ENCODE data around the gene BLOC1S1.
A peak's percentile ranks its signal among the peaks of the same experiment; 100 is the strongest.

The BLOC1S1 gene

GRCh38 chr12:55728939-55729818 is 13.3 kb downstream of the BLOC1S1 start, which contains the start of gene CD63:
Gene CD63 (minus strand): TSS chr12:55729009. CDS start chr12:55728341, 668 bp downstream.
- peak; percentile 89 for DNase-seq

- peak; percentile 37 for DNase-seq
Measured at GRCh38 chr12:55729819-55730818, 14.3 kb downstream of the BLOC1S1 start.

- DNase-seq, result no peak
Measured at GRCh38 chr12:55732288-55732687, 16.4 kb downstream of the BLOC1S1 start.

GRCh38 chr12:55733021-55733555 is 17.2 kb downstream of the BLOC1S1 start:
- no peak for DNase-seq

- no peak for DNase-seq
Measured at GRCh38 chr12:55733858-55734257, 18.0 kb downstream of the BLOC1S1 start.

- DNase-seq, result no peak
Measured at GRCh38 chr12:55734595-55734994, 18.7 kb downstream of the BLOC1S1 start.

- DNase-seq, result no peak
Measured at GRCh38 chr12:55736076-55736475, 20.2 kb downstream of the BLOC1S1 start.

- peak; percentile 76 for DNase-seq
Measured at GRCh38 chr12:55736780-55737580, 21.1 kb downstream of the BLOC1S1 start.

GRCh38 chr12:55737581-55738122 is 21.8 kb downstream of the BLOC1S1 start:
- no peak for DNase-seq

GRCh38 chr12:55738123-55739024 is 22.5 kb downstream of the BLOC1S1 start:
- DNase-seq, result peak; percentile 89

- DNase-seq, result no peak
Measured at GRCh38 chr12:55739025-55739378, 23.2 kb downstream of the BLOC1S1 start.

- DNase-seq, result no peak
Measured at GRCh38 chr12:55741931-55742680, 26.3 kb downstream of the BLOC1S1 start.

- DNase-seq, result peak; percentile 87
Measured at GRCh38 chr12:55742719-55743405, 27.0 kb downstream of the BLOC1S1 start, which contains the start of gene GDF11. Gene GDF11 (plus strand): TSS chr12:55743122. CDS start chr12:55743317, 195 bp downstream.

GRCh38 chr12:55743406-55744339 is 27.8 kb downstream of the BLOC1S1 start:
- DNase-seq, result peak; percentile 62

- no peak for DNase-seq
Measured at GRCh38 chr12:55744340-55745030, 28.6 kb downstream of the BLOC1S1 start.

- DNase-seq, result no peak
Measured at GRCh38 chr12:55745361-55746173, 29.7 kb downstream of the BLOC1S1 start.
